ENCODE data around the gene PUM2. TPM values are rescaled to one million over a fixed set of nuclear protein-coding genes. Genes with fewer than 3 reads are reported as not detected.
A peak's percentile ranks its signal among the peaks of the same experiment; 100 is the strongest.

The PUM2 gene
- total and polyA plus RNA-seq, 2 of the 13 experiments (the other 11 are each of a cell fraction or from before 2014, with no cell fraction given), result 69.6 to 69.8 TPM

DNA sequence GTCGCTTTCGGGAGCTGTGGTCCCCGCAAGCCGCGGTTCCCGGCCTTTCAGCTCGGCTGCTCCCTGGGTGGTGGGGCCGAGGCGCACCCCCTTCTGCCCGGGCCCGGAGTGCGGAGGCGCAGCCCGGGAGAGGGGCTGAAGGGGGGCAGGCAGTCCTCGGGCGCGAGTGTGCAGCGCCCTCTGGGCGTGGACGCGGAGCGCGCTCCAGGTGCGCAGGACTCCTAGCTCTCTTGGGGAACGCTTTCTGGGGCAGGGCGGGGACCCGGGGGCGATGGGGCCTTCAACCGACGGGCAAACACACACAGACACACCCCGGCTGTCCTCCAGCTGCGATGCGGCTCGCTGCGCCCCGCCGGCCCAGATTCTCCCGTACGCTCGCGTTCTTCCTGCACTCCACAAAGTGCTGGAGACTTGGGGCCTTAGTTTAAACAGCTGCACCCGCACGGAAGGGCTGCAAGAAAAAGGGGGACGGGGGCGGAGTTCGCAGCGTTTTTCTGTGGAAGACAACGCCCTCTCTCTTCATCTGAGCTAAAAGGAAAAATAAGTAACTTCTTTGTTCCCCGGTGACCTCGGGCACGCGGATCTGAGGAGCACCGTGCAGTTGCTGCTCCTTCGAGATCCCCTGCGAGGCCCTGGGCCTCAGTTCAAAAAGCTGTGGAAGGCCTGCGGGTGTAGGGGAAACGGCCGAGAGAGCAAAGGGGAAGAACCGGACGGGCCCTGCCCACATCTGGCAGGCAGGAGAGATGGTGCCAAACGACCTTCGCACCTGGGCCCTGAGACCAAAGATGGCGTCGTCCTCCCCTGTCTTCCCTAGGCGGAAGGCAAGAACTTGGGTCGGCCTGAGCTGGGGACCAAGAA lies 125.1 kb downstream of the PUM2 start (continued):
- no peak for TF ChIP-seq ZBTB1 (CRISPR knock-in tag; IDR thresholded peaks at IDR 0.05; ENCODE audit: borderline replicate concordance)
- no peak for TF ChIP-seq NFIB (CRISPR knock-in tag; IDR thresholded peaks at IDR 0.05; ENCODE audit: borderline replicate concordance)
- TF ChIP-seq, protein P1, sequence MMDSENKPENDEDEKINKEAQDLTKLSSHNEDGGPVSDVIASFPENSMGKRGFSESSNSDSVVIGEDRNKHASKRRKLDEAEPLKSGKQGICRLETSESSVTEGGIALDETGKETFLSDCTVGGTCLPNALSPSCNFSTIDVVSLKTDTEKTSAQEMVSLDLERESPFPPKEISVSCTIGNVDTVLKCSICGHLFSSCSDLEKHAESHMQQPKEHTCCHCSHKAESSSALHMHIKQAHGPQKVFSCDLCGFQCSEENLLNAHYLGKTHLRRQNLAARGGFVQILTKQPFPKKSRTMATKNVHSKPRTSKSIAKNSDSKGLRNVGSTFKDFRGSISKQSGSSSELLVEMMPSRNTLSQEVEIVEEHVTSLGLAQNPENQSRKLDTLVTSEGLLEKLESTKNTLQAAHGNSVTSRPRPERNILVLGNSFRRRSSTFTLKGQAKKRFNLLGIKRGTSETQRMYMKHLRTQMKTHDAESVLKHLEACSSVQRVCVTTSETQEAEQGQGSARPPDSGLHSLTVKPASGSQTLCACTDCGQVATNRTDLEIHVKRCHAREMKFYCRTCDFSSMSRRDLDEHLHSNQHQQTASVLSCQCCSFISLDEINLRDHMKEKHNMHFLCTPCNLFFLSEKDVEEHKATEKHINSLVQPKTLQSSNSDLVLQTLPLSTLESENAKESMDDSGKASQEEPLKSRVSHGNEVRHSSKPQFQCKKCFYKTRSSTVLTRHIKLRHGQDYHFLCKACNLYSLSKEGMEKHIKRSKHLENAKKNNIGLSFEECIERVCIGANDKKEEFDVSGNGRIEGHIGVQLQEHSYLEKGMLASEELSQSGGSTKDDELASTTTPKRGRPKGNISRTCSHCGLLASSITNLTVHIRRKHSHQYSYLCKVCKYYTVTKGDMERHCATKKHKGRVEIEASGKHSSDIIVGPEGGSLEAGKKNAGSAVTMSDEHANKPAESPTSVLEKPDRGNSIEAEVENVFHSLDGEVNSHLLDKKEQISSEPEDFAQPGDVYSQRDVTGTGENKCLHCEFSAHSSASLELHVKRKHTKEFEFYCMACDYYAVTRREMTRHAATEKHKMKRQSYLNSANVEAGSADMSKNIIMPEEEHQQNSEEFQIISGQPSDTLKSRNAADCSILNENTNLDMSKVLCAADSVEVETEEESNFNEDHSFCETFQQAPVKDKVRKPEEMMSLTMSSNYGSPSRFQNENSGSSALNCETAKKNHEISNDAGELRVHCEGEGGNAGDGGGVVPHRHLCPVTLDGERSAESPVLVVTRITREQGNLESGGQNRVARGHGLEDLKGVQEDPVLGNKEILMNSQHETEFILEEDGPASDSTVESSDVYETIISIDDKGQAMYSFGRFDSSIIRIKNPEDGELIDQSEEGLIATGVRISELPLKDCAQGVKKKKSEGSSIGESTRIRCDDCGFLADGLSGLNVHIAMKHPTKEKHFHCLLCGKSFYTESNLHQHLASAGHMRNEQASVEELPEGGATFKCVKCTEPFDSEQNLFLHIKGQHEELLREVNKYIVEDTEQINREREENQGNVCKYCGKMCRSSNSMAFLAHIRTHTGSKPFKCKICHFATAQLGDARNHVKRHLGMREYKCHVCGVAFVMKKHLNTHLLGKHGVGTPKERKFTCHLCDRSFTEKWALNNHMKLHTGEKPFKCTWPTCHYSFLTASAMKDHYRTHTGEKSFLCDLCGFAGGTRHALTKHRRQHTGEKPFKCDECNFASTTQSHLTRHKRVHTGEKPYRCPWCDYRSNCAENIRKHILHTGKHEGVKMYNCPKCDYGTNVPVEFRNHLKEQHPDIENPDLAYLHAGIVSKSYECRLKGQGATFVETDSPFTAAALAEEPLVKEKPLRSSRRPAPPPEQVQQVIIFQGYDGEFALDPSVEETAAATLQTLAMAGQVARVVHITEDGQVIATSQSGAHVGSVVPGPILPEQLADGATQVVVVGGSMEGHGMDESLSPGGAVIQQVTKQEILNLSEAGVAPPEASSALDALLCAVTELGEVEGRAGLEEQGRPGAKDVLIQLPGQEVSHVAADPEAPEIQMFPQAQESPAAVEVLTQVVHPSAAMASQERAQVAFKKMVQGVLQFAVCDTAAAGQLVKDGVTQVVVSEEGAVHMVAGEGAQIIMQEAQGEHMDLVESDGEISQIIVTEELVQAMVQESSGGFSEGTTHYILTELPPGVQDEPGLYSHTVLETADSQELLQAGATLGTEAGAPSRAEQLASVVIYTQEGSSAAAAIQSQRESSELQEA (CRISPR knock-in tag; IDR thresholded peaks at IDR 0.05; ENCODE audit: not compliant biosample characterization), result no peak
- TF ChIP-seq, protein P2, sequence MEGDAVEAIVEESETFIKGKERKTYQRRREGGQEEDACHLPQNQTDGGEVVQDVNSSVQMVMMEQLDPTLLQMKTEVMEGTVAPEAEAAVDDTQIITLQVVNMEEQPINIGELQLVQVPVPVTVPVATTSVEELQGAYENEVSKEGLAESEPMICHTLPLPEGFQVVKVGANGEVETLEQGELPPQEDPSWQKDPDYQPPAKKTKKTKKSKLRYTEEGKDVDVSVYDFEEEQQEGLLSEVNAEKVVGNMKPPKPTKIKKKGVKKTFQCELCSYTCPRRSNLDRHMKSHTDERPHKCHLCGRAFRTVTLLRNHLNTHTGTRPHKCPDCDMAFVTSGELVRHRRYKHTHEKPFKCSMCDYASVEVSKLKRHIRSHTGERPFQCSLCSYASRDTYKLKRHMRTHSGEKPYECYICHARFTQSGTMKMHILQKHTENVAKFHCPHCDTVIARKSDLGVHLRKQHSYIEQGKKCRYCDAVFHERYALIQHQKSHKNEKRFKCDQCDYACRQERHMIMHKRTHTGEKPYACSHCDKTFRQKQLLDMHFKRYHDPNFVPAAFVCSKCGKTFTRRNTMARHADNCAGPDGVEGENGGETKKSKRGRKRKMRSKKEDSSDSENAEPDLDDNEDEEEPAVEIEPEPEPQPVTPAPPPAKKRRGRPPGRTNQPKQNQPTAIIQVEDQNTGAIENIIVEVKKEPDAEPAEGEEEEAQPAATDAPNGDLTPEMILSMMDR (CRISPR knock-in tag; IDR thresholded peaks at IDR 0.05), result peak; percentile 99
- TF ChIP-seq JUN (CRISPR knock-in tag; IDR thresholded peaks at IDR 0.05), result no peak
- TF ChIP-seq, protein P3, sequence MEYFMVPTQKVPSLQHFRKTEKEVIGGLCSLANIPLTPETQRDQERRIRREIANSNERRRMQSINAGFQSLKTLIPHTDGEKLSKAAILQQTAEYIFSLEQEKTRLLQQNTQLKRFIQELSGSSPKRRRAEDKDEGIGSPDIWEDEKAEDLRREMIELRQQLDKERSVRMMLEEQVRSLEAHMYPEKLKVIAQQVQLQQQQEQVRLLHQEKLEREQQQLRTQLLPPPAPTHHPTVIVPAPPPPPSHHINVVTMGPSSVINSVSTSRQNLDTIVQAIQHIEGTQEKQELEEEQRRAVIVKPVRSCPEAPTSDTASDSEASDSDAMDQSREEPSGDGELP (IDR thresholded peaks at IDR 0.05; ENCODE audit: borderline replicate concordance, low read depth), result peak; percentile 36; the same call in 1 of the 2 replicates
- no peak for TF ChIP-seq CCAR2 (optimal IDR thresholded peaks at IDR 0.05; ENCODE audit: low read depth, low read length)
- TF ChIP-seq KDM1A (CRISPR knock-in tag; IDR thresholded peaks at IDR 0.05), result 0 out of 2 replicates have a peak, but pooled peaks have one; percentile 27
- TF ChIP-seq, protein P4, sequence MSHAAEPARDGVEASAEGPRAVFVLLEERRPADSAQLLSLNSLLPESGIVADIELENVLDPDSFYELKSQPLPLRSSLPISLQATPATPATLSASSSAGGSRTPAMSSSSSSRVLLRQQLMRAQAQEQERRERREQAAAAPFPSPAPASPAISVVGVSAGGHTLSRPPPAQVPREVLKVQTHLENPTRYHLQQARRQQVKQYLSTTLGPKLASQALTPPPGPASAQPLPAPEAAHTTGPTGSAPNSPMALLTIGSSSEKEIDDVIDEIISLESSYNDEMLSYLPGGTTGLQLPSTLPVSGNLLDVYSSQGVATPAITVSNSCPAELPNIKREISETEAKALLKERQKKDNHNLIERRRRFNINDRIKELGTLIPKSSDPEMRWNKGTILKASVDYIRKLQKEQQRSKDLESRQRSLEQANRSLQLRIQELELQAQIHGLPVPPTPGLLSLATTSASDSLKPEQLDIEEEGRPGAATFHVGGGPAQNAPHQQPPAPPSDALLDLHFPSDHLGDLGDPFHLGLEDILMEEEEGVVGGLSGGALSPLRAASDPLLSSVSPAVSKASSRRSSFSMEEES (CRISPR knock-in tag; IDR thresholded peaks at IDR 0.05), result 0 out of 2 replicates have a peak, but pooled peaks have one; percentile 21
- TF ChIP-seq MAFF (IDR thresholded peaks at IDR 0.05; ENCODE audit: low read depth, low read length), result no peak
- TF ChIP-seq, protein P5, sequence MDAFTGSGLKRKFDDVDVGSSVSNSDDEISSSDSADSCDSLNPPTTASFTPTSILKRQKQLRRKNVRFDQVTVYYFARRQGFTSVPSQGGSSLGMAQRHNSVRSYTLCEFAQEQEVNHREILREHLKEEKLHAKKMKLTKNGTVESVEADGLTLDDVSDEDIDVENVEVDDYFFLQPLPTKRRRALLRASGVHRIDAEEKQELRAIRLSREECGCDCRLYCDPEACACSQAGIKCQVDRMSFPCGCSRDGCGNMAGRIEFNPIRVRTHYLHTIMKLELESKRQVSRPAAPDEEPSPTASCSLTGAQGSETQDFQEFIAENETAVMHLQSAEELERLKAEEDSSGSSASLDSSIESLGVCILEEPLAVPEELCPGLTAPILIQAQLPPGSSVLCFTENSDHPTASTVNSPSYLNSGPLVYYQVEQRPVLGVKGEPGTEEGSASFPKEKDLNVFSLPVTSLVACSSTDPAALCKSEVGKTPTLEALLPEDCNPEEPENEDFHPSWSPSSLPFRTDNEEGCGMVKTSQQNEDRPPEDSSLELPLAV (CRISPR knock-in tag; conservative IDR thresholded peaks at IDR 0.05; ENCODE audit: low read depth), result no peak
- no peak for TF ChIP-seq SOX6 (IDR thresholded peaks at IDR 0.05)
- peak; percentile 72 for TF ChIP-seq SOX6 (CRISPR knock-in tag; IDR thresholded peaks at IDR 0.05)
- TF ChIP-seq TGIF2 (CRISPR knock-in tag; IDR thresholded peaks at IDR 0.05), result no peak
- TF ChIP-seq FLYWCH1 (CRISPR knock-in tag; IDR thresholded peaks at IDR 0.05), result no peak
